Fibroblast of pulmonary artery (primary cell): Measurements from ENCODE around the gene CDC34.

ENCODE experiments used
- DNase-seq: peaks from one replicate; pipeline ENCODE4 v3.0.0-alpha.2; 2010; ENCODE audit warnings: low read depth
- H3K4me3 ChIP-seq: replicated peaks from 2 replicates; pipeline ENCODE4 v1.5.1; 2011; ENCODE audit warnings: low read depth, mild to moderate bottlenecking, control low read depth, low read length, moderate library complexity
- TF ChIP-seq, protein P1 (sequence below): IDR thresholded peaks from 2 replicates; pipeline ENCODE4 v1.5.1; 2011; ENCODE audit warnings: mild to moderate bottlenecking, control low read depth, low read length, inconsistent platforms; ENCODE audit errors: missing control alignments

Gene CDC34

DNA sequence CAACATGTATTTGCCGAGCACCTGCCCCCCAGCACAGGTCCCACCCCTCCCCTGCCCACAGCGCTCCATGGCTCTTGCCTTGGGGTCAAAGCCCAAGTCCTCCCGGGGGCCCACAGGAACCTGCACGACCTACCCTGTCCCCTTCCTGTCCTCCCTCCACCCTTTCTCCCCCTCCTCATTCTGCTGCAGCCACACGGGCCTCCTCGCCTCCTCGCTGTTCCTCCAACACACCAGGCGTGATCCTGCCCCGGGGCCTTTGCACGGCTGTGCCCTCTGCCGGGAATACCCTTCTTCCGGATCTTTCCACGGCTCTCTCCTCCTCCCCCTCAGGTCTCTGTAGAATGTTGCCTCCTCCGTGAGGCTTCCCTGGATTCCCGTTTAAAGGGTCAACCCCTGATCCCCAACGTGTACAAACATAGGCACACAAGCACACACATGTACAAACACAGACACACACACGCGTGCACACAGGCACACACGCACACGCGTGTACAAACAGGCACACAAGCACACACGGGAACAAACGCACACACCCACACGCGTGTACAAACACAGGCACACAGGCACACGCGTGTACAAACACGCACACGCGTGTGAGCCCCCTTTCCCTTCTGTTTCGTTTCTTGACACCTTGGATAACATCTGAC, 32.5 kb upstream of the CDC34 start:
- DNase-seq, result no peak
- TF ChIP-seq, protein P1, sequence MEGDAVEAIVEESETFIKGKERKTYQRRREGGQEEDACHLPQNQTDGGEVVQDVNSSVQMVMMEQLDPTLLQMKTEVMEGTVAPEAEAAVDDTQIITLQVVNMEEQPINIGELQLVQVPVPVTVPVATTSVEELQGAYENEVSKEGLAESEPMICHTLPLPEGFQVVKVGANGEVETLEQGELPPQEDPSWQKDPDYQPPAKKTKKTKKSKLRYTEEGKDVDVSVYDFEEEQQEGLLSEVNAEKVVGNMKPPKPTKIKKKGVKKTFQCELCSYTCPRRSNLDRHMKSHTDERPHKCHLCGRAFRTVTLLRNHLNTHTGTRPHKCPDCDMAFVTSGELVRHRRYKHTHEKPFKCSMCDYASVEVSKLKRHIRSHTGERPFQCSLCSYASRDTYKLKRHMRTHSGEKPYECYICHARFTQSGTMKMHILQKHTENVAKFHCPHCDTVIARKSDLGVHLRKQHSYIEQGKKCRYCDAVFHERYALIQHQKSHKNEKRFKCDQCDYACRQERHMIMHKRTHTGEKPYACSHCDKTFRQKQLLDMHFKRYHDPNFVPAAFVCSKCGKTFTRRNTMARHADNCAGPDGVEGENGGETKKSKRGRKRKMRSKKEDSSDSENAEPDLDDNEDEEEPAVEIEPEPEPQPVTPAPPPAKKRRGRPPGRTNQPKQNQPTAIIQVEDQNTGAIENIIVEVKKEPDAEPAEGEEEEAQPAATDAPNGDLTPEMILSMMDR, result no peak
- no peak overlapping the region for H3K4me3 ChIP-seq

DNA sequence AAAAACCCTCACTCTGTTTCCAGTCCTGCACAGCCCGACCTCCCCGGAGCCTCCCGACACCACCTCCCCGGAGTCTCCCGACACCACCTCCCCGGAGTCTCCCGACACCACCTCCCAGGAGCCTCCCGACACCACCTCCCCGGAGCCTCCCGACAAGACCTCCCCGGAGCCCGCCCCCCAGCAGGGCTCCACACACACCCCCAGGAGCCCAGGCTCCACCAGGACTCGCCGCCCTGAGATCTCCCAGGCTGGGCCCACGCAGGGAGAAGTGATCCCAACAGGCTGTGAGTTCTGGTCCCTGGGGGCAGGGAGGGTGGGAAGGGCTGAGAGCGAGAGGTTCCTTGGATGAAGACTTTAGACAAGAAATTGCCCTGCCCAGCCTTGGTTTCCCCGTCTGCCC, 29.9 kb upstream of the CDC34 start:
- DNase-seq, result no peak
- H3K4me3 ChIP-seq, result no peak overlapping the region
- TF ChIP-seq, protein P1, result no peak

DNA sequence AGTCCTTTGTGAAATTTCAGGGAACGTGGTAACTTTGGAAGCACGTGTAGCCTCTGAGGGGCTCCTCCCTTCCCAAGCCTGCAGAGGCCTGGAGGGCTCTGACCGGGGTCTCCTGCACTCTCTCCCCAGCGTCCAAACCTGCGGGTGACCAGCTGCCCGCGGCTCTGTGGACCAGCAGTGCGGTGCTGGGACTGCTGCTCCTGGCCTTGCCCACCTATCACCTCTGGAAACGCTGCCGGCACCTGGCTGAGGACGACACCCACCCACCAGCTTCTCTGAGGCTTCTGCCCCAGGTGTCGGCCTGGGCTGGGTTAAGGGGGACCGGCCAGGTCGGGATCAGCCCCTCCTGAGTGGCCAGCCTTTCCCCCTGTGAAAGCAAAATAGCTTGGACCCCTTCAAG, 26.9 kb upstream of the CDC34 start:
- TF ChIP-seq, protein P1, result no peak
- no peak for DNase-seq
- H3K4me3 ChIP-seq, result no peak overlapping the region

DNA sequence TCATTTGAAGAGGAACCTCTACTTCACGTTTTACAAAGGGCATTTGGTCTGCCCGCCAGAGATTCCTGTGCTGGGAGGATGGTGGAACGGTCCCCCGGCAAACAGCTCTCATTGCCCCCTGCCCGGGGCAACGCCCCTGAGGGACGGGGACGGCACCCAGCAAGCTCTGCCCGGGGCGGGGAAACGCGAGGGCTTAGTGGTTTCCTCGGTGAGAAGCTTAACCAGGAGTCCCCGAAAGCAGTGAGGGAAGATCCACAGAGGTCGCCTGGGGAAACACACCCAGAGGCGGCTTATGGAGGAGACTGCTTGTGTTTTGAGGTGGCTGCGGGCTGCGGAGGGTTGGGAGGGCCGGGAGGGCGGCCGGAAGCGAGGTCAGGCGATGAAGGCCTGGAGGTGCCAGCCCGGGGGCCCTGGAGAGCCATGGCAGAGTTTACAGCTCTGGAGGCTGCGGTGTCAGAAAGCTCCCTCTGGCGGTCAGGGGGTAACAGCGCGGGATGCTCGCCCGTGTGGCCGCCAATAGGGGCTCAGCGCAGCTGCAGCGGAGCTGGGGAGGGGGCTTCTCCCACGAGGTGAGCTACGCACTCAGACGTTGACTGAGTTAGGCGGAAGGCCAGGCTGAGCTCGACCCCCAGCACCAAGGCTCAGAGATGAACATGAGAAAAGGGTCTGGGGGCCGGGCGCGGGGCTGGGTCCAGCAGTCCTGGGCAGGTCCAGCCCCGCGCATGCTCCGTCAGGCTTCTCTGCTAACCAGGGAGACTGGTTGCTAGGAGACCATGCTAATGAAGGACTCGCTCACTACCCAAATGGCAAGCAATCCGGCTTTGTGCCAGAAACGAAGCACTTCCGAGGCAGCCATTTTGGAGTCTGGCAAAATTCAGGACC, 24.9 kb upstream of the CDC34 start:
- TF ChIP-seq, protein P1, result peak; percentile 93
- H3K4me3 ChIP-seq, result peak overlapping the region; percentile 86
- DNase-seq, result peak; percentile 100

DNA sequence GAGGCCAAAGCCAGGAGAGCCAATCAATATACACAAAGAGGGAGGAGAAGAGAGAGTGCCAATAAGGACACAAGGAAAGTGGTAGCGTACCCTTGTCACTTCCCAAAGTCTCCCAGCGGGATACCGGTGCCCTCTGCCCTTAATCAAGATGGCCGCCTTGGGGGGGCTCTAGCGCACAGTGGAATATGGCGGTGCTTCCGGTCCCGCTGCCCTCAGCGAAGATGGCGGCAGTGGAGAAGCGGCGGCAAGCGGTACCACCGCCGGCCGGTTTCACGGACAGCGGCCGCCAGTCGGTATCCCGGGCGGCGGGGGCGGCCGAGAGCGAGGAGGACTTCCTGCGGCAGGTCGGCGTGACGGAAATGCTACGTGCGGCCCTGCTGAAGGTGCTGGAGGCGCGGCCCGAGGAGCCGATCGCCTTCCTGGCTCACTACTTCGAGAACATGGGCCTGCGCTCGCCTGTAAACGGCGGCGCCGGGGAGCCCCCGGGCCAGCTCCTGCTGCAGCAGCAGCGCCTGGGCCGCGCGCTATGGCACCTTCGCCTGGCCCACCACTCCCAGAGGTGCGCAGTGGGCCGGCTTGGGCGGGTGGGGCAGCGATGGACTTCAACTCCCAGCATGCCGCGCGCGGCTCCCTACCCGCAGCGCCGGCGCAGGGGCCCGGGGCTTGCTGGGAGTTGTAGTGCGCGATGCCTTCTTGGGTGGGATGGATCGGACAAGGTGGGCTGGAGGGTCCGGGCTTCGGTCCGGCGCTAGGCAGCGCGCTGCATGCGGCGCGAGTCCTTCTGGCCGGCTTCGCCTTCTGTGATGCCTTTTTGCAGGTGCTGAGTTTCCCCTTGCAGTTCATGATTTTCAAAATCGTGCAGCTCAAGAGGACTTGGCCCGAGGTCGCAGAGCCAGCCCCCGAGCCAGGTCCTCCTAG, 24.0 kb upstream of the CDC34 start, which contains the start of gene TPGS1:
TSS of gene TPGS1 (plus strand) at position 212 of the 918 bp plus-strand sequence. CDS start at position 222, 10 bp downstream.
- TF ChIP-seq, protein P1, result no peak
- peak; percentile 65 for DNase-seq
- H3K4me3 ChIP-seq, result peak within 1 kb of the TSS; percentile 86
